HepG2 (cell line): Measurements from ENCODE around the gene RPS13. TPM values are rescaled to one million over a fixed set of nuclear protein-coding genes. Genes with fewer than 3 reads are reported as not detected.

ENCODE experiments used
- ATF5 ChIP-seq: sonication (generic); formaldehyde crosslinking; IDR thresholded peaks from 2 replicates; pipeline ENCODE4 v1.4.0; 2020; ENCODE audit warnings: mild to moderate bottlenecking, low read depth, missing genetic modification reagents
- BATF2 ChIP-seq: sonication (generic); formaldehyde crosslinking; IDR thresholded peaks from 2 replicates; pipeline ENCODE4 v1.8.0; 2022; ENCODE audit warnings: mild to moderate bottlenecking, missing genetic modification reagents, moderate library complexity
- BORCS8-MEF2B ChIP-seq: sonication (generic); formaldehyde crosslinking; IDR thresholded peaks from 2 replicates; pipeline ENCODE4 v1.8.0; 2022; ENCODE audit warnings: mild to moderate bottlenecking, missing genetic modification reagents
- EED ChIP-seq: sonication (generic); formaldehyde crosslinking; IDR thresholded peaks from 2 replicates; pipeline ENCODE4 v1.5.0; 2020; ENCODE audit warnings: mild to moderate bottlenecking, missing genetic modification reagents
- FOXA1 ChIP-seq, 2 experiments: fragments of 450-650 bp in 1 of 2; sonication (generic) in 1 of 2; formaldehyde crosslinking in 1 of 2; IDR thresholded peaks; 2 replicates each; pipeline versions ENCODE4 v1.4.0 to v1.6.1; 2016 to 2020; ENCODE audit warnings: missing genetic modification reagents in 1 of 2
- GZF1 ChIP-seq: sonication (generic); formaldehyde crosslinking; IDR thresholded peaks from 2 replicates; pipeline ENCODE4 v1.5.1; 2020; ENCODE audit warnings: mild to moderate bottlenecking, missing genetic modification reagents
- IKZF5 ChIP-seq: IDR thresholded peaks from 2 replicates; pipeline ENCODE4 v1.6.1; 2018; ENCODE audit warnings: missing genetic modification reagents, mild to moderate bottlenecking, missing compliant biosample characterization
- NFYB ChIP-seq: sonication (generic); formaldehyde crosslinking; IDR thresholded peaks from 2 replicates; pipeline ENCODE4 v1.4.0; 2020; ENCODE audit warnings: missing genetic modification reagents
- PATZ1 ChIP-seq: sonication (generic); formaldehyde crosslinking; IDR thresholded peaks from 2 replicates; pipeline ENCODE4 v1.4.0; 2020; ENCODE audit warnings: missing genetic modification reagents
- POGZ ChIP-seq: sonication (generic); formaldehyde crosslinking; IDR thresholded peaks from 2 replicates; pipeline ENCODE4 v1.4.0; 2020; ENCODE audit warnings: mild to moderate bottlenecking, missing genetic modification reagents
- PPARG ChIP-seq: conservative IDR thresholded peaks from 2 replicates; pipeline ENCODE4 v1.6.1; 2016; ENCODE audit warnings: missing biosample characterization, missing genetic modification reagents
- SMARCC2 ChIP-seq: fragments of 450-650 bp; IDR thresholded peaks from 2 replicates; pipeline ENCODE4 v1.6.1; 2017; ENCODE audit warnings: antibody characterized with exemption, mild to moderate bottlenecking
- U2AF1 ChIP-seq: fragments of 200-400 bp; formaldehyde crosslinking; optimal IDR thresholded peaks from 2 replicates; pipeline ENCODE3; 2017; ENCODE audit warnings: mild to moderate bottlenecking, low read depth, low read length
- ZBTB3 ChIP-seq: sonication (generic); formaldehyde crosslinking; IDR thresholded peaks from 2 replicates; pipeline ENCODE4 v1.4.0; 2020; ENCODE audit warnings: low read depth, mild to moderate bottlenecking, moderate library complexity, missing genetic modification reagents, borderline replicate concordance
- ZMAT3 ChIP-seq: sonication (generic); formaldehyde crosslinking; conservative IDR thresholded peaks from 2 replicates; pipeline ENCODE4 v1.7.0; 2021; ENCODE audit warnings: missing genetic modification reagents
- ZNF138 ChIP-seq: sonication (generic); formaldehyde crosslinking; IDR thresholded peaks from 2 replicates; pipeline ENCODE4 v1.5.0; 2020; ENCODE audit warnings: mild to moderate bottlenecking, low read depth, missing genetic modification reagents
- ZNF335 ChIP-seq: sonication (generic); formaldehyde crosslinking; IDR thresholded peaks from 2 replicates; pipeline ENCODE4 v1.4.0; 2020; ENCODE audit warnings: missing genetic modification reagents
- ZNF576 ChIP-seq: sonication (generic); formaldehyde crosslinking; IDR thresholded peaks from 2 replicates; pipeline ENCODE4 v1.4.0; 2020; ENCODE audit warnings: mild to moderate bottlenecking, missing genetic modification reagents
- ZNF878 ChIP-seq: sonication (generic); formaldehyde crosslinking; IDR thresholded peaks from 2 replicates; pipeline ENCODE4 v1.8.1; 2023; ENCODE audit warnings: mild to moderate bottlenecking, missing genetic modification reagents, moderate library complexity
- ZSCAN22 ChIP-seq: sonication (generic); formaldehyde crosslinking; IDR thresholded peaks from 2 replicates; pipeline ENCODE4 v1.4.0; 2020; ENCODE audit warnings: mild to moderate bottlenecking, missing genetic modification reagents
- polyA plus RNA-seq, 8 experiments: library from polyadenylated mRNA; depleted of rRNA in 3 of 8; stranded (reverse) in 7 of 8; unstranded in 1 of 8; fragments of >200 nt; fragmentation: Illumina TruSeq in 4 of 8; extraction: Trizol in 4 of 8; gene quantifications; 2 replicates each; pipeline versions ENCODE4 v1.2.1 to v1.2.3, GENCODE V29; 2011 to 2016; ENCODE audit warnings: low read depth in 4 of 8, missing spikeins in 1 of 8, mixed read lengths in 1 of 8; ENCODE audit not compliant: insufficient read depth in 1 of 8
- total RNA-seq, 5 experiments: library from RNA; depleted of rRNA; stranded (reverse); fragments of >200 nt; fragmentation: Illumina TruSeq; extraction: Trizol; gene quantifications; 2 replicates each; pipeline ENCODE4 v1.2.3, GENCODE V29; 2016; ENCODE audit warnings: low read depth in 1 of 5

Gene RPS13
- total and polyA plus RNA-seq, 2 of the 13 experiments (the other 11 are each of a cell fraction or from before 2014, with no cell fraction given), result 1,542 to 2,245 TPM

- TF ChIP-seq BATF2 (CRISPR knock-in tag) (peak; percentile 89), PPARG (CRISPR knock-in tag) (peak; percentile 69; the same call in 1 of the 2 replicates), ZMAT3 (peak; percentile 58), GZF1 (CRISPR knock-in tag) (0 out of 2 replicates have a peak, but pooled peaks have one; percentile 27), PATZ1 (CRISPR knock-in tag) (0 out of 2 replicates have a peak, but pooled peaks have one; percentile 28), SMARCC2 (no peak), FOXA1 (IDR thresholded peaks at IDR 0.05) (no peak), FOXA1 (CRISPR knock-in tag; IDR thresholded peaks at IDR 0.05) (peak; percentile 80), ZNF576 (CRISPR knock-in tag) (no peak), ZNF878 (CRISPR knock-in tag) (no peak), ATF5 (CRISPR knock-in tag) (no peak), ZNF138 (CRISPR knock-in tag) (peak; percentile 71; the same call in 1 of the 2 replicates), ZBTB3 (CRISPR knock-in tag) (no peak), BORCS8-MEF2B (CRISPR knock-in tag) (peak; percentile 91; the same call in 1 of the 2 replicates), EED (CRISPR knock-in tag) (0 out of 2 replicates have a peak, but pooled peaks have one; percentile 34), NFYB (peak; percentile 41), ZNF335 (CRISPR knock-in tag) (0 out of 2 replicates have a peak, but pooled peaks have one; percentile 23), IKZF5 (CRISPR knock-in tag) (peak; percentile 65; the same call in 1 of the 2 replicates), POGZ (CRISPR knock-in tag) (peak; percentile 81), ZSCAN22 (CRISPR knock-in tag) (no peak), U2AF1 (peak; percentile 51)
These were observed at the start of gene RPS13 (continued) for GRCh38 chr11:17077520-17078401.
